WI38 (cell line): ENCODE results near the gene CADM1.

Experiments used
- H3K4me3 ChIP-seq: 2 replicates; pipeline ENCODE4 v1.5.1; 2011; ENCODE audit warnings: low read depth, mild to moderate bottlenecking, control low read depth, low read length
- CTCF ChIP-seq: IDR thresholded peaks from 2 replicates; pipeline ENCODE4 v1.5.1; 2012; ENCODE audit warnings: low read depth, mild to moderate bottlenecking, control low read depth, low read length

Gene CADM1

GRCh38 chr11:115221461-115222069, 282.6 kb downstream of the CADM1 start:
- no peak for TF ChIP-seq CTCF
- H3K4me3 ChIP-seq, result no peak overlapping the region

DNA sequence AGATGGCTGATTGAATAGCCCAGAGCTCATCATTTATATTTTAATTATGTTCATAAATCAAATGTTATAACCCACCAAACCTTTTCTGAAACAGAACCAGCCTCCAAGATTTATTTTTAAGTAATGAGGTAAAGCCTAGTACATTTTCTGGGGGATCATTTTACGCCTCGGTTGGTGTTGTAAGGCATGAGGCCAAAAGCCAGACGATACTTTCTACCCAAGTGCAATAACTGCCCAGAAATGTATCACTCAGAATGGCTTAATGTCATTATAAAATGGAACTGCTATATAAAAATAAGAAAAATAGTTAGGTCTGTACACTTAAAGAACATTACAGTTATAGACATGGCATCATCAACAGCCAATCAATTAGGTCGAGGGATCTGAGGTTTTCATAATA, 283.3 kb downstream of the CADM1 start:
- H3K4me3 ChIP-seq, result no peak overlapping the region
- no peak for TF ChIP-seq CTCF

- no peak overlapping the region for H3K4me3 ChIP-seq
- no peak for TF ChIP-seq CTCF
Measured at GRCh38 chr11:115220423-115220822, 283.8 kb downstream of the CADM1 start.

DNA sequence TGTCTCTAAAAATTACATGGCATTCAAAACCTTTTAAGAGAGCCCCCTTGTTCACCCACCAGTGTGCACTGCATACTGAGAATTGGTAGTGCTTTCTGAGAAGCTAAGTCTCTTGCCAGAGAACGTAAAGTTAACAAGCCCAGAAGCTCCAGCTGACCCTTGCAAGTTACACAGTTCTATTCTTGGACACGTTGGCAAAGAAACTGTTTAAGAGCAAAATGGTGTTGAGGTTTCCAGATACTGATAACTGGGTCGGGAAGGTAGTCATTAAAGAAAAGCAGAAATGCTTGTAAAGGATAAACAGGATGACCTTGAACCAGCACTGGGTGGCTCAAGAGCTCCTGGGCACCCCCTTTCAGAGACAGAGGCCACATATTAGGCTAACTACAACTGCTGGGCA, 284.8 kb downstream of the CADM1 start:
- TF ChIP-seq CTCF, result no peak
- no peak overlapping the region for H3K4me3 ChIP-seq

- no peak overlapping the region for H3K4me3 ChIP-seq
- no peak for TF ChIP-seq CTCF
Measured at GRCh38 chr11:115217726-115218311, 286.4 kb downstream of the CADM1 start.

- H3K4me3 ChIP-seq, result no peak overlapping the region
- 0 out of 2 replicates have a peak, but pooled peaks have one; percentile 19 for TF ChIP-seq CTCF
Measured at GRCh38 chr11:115215694-115216617, 288.3 kb downstream of the CADM1 start.
